ENCODE data around the gene SNPH.

SNPH gene

GRCh38 chr20:1325173-1326030, 59.3 kb downstream of the SNPH start:
- peak; percentile 98 to 99 (median 98) for DNase-seq

GRCh38 chr20:1326031-1326930, 60.2 kb downstream of the SNPH start:
- DNase-seq: no peak

- DNase-seq: peak in 1 of 5 donors; percentile 34
Measured at GRCh38 chr20:1327241-1327653, 61.2 kb downstream of the SNPH start.

GRCh38 chr20:1327827-1328679, 62.0 kb downstream of the SNPH start:
- DNase-seq: no peak

GRCh38 chr20:1328680-1329330, 62.7 kb downstream of the SNPH start, which contains the start of gene SDCBP2:
Gene SDCBP2, minus strand, starts transcription at chr20:1329139. Its CDS starts 8,723 bp downstream, at chr20:1320416.
- no peak for DNase-seq

GRCh38 chr20:1330075-1330830, 64.2 kb downstream of the SNPH start:
- DNase-seq: peak in 3 of 5 donors; percentile 24 to 70 (median 42)

- DNase-seq: no peak
Measured at GRCh38 chr20:1331101-1331500, 65.0 kb downstream of the SNPH start.

GRCh38 chr20:1331801-1332453, 65.8 kb downstream of the SNPH start:
- no peak for DNase-seq

- DNase-seq: no peak
Measured at GRCh38 chr20:1332749-1333300, 66.7 kb downstream of the SNPH start.

GRCh38 chr20:1333462-1334369, 67.6 kb downstream of the SNPH start:
- no peak for DNase-seq

GRCh38 chr20:1334370-1334731, 68.3 kb downstream of the SNPH start:
- DNase-seq: no peak

- no peak for DNase-seq
Measured at GRCh38 chr20:1334761-1335160, 68.7 kb downstream of the SNPH start.

- DNase-seq: no peak
Measured at GRCh38 chr20:1335961-1336698, 70.0 kb downstream of the SNPH start.

- DNase-seq: no peak
Measured at GRCh38 chr20:1336699-1337367, 70.7 kb downstream of the SNPH start.

- DNase-seq: no peak
Measured at GRCh38 chr20:1337441-1337840, 71.3 kb downstream of the SNPH start.

- no peak for DNase-seq
Measured at GRCh38 chr20:1338096-1338495, 72.0 kb downstream of the SNPH start.

GRCh38 chr20:1338801-1339200, 72.7 kb downstream of the SNPH start:
- DNase-seq: no peak

Data from T-helper 1 cell (primary cell).